Gastroesophageal sphincter (tissue), 3 donors: Measurements from ENCODE around the gene PTTG1.

Source experiments
- CTCF ChIP-seq, 4 experiments: fragments of 200-600 bp in 2 of 4; fragments of 450-650 bp in 2 of 4; sonication (generic) in 1 of 4; IDR thresholded peaks; one replicate each; pipeline ENCODE4 v1.5.1; 2017 to 2019; ENCODE audit warnings: antibody characterized with exemption in 4 of 4, mild to moderate bottlenecking in 2 of 4, moderate library complexity in 2 of 4
- POLR2A ChIP-seq, 2 donors: fragments of 450-650 bp; IDR thresholded peaks; one replicate each; pipeline ENCODE4 v1.6.1; 2017; ENCODE audit warnings: antibody characterized with exemption in 2 of 2, mild to moderate bottlenecking in 2 of 2, moderate library complexity in 1 of 2

- TF ChIP-seq CTCF (IDR thresholded peaks at IDR 0.05) = no peak
- TF ChIP-seq POLR2A (IDR thresholded peaks at IDR 0.05) = no peak
Measured at GRCh38 chr5:160384681-160385080, 37.0 kb upstream of the PTTG1 start.
